ENCODE results near the gene TSPAN17. TPM values are rescaled to one million over a fixed set of nuclear protein-coding genes. Genes with fewer than 3 reads are reported as not detected.

Gene TSPAN17
- total and polyA plus RNA-seq, 9 donors: 7.5 to 28.5 (median 14.9) TPM

DNA sequence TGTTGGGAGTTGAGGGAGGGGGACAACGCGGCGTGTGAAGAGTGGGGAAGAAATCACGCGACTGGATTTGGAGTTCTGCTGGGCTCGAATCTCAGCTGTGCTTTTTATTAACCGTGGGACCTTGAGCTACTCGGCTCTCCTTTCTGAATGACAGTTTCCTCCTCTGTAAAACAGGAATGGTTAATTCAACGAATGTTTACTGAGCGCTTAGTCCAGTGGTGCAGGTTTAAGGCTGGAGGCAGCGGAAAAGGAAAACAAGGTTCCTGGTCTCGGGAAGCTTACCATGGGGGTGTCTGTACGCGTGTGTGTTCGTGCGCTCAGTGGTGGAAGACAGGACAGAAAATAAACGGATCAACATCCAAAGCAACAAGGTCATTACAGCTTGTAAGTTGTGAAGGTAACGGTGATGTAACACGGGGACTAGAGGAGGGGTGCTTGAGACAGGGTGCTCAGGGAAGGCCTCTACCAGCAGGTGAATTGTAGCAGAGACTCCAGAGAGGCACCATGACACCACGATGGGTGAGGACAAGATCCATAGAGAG, 16.5 kb upstream of the TSPAN17 start:
- no peak overlapping the region for H3K4me3 ChIP-seq
- H3K27ac ChIP-seq: no peak overlapping the region
- H3K9me3 ChIP-seq: no peaks in the 10 kb centered on the region
- TF ChIP-seq, protein P1, sequence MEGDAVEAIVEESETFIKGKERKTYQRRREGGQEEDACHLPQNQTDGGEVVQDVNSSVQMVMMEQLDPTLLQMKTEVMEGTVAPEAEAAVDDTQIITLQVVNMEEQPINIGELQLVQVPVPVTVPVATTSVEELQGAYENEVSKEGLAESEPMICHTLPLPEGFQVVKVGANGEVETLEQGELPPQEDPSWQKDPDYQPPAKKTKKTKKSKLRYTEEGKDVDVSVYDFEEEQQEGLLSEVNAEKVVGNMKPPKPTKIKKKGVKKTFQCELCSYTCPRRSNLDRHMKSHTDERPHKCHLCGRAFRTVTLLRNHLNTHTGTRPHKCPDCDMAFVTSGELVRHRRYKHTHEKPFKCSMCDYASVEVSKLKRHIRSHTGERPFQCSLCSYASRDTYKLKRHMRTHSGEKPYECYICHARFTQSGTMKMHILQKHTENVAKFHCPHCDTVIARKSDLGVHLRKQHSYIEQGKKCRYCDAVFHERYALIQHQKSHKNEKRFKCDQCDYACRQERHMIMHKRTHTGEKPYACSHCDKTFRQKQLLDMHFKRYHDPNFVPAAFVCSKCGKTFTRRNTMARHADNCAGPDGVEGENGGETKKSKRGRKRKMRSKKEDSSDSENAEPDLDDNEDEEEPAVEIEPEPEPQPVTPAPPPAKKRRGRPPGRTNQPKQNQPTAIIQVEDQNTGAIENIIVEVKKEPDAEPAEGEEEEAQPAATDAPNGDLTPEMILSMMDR (IDR thresholded peaks at IDR 0.05): no peak
- TF ChIP-seq POLR2A (IDR thresholded peaks at IDR 0.05) (no peak), EP300 (IDR thresholded peaks at IDR 0.05) (no peak)
- H3K36me3 ChIP-seq: no peaks in the 10 kb centered on the region
- WGBS, 3 donors: 4 to 6% (median 4%) methylated on average over 20 of the region's 20 CpGs
- no peak for DNase-seq
- H3K4me1 ChIP-seq (ENCODE audit: insufficient read depth): peaks cover 7% of the 10 kb centered on the region
- intact Hi-C loops (cut with DNase I): no loop called here
- no peaks in the 10 kb centered on the region for H3K27me3 ChIP-seq

DNA sequence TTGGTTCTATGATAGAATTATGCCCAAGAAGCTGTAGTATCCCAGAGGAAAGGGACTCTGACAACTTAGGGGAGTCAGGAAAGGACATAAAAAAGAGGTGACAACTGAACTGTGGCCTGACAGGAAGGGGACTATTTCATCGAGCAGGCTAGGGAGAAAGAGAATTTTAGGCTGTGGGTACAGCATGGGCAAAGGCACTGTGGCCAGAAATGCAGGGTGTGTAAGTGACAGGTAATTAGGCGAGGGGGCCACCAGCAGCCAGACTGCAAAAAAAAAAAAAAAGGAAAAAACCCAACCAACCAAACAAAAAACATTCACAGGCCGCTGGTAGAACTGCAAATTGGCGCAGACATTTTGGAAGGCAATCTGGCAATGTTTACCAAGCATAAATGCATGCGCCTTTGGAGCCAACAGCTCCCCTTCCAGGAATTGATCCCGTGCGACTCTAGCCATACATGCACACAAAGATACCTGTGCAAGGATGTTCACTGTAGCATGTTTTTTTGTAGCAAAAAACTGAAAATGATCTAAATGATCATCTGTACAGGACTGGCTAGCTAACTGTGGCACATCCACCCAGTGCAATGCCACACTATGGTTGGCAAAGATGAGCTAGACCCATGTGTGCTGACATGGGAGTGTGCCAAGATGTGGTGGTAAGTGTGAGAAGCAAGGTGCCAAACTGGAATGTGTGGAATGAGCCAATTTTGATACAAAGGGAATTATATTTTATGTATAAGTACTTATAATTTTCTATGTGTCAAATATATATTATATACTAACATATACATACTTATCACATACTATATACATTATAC, 15.7 kb upstream of the TSPAN17 start:
- Histone ChIP-seq H3K9me3 (no peaks in the 10 kb centered on the region), H3K27me3 (no peaks in the 10 kb centered on the region), H3K36me3 (no peaks in the 10 kb centered on the region), H3K27ac (no peak overlapping the region), H3K4me1 (ENCODE audit: insufficient read depth) (peaks cover 7% of the 10 kb centered on the region), H3K4me3 (no peak overlapping the region)
- TF ChIP-seq, protein P1 (IDR thresholded peaks at IDR 0.05): no peak
- TF ChIP-seq EP300 (IDR thresholded peaks at IDR 0.05) (no peak), POLR2A (IDR thresholded peaks at IDR 0.05) (no peak)
- intact Hi-C loops (cut with DNase I): no loop called here
- WGBS, 3 donors: 75 to 80% (median 77%) methylated on average over 7 of the region's 7 CpGs
- no peak for DNase-seq

DNA sequence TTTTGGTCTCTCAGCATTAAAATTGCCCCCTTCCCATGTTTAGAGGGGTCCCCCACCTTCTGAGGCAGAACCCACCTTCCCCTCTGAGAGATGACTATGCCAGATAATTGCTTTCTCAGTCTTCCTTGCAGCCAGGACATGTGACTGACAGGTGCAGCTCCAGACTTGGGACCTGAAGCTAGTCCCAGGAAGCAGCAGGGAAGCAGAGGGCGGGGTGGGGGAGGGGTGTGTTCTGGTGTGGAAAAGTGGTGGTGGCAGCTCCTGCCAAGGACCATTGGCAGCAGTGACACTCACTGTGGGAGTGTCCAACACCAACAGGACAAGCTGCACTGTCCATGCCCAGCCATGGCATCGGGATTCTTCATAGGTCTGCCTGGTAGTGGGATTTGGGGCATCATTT, 14.5 kb upstream of the TSPAN17 start:
- TF ChIP-seq POLR2A (IDR thresholded peaks at IDR 0.05): no peak
- TF ChIP-seq, protein P1 (IDR thresholded peaks at IDR 0.05): no peak
- no peak for TF ChIP-seq EP300 (IDR thresholded peaks at IDR 0.05)
- no peaks in the 10 kb centered on the region for H3K36me3 ChIP-seq
- H3K4me3 ChIP-seq: no peak overlapping the region
- WGBS, 3 donors: 70 to 79% (median 71%) methylated on average over 2 of the region's 2 CpGs
- no peaks in the 10 kb centered on the region for H3K27me3 ChIP-seq
- H3K9me3 ChIP-seq: no peaks in the 10 kb centered on the region
- DNase-seq: no peak
- peaks cover 7% of the 10 kb centered on the region for H3K4me1 ChIP-seq (ENCODE audit: insufficient read depth)
- H3K27ac ChIP-seq: no peak overlapping the region
- intact Hi-C loops (cut with DNase I): no loop called here

DNA sequence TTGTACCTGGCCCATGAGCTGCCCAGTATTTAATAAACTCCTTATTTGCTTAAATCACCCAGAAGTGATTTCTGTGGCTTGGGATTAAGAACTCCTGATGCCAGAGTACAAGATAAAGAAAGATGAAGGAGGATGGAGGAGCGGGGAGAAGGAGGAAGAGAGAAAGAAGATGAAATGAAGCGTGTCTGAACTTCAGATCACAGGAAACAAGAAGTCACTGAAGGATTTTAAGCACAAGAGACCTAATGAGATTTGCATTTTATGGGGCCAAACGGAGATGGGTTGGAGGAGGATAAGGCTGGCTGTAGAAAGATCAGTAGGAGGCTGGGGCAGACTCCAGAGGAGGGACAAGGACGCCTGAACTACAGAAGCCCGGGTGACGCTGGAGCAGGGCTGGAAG, 13.7 kb upstream of the TSPAN17 start:
- H3K36me3 ChIP-seq: no peaks in the 10 kb centered on the region
- H3K4me3 ChIP-seq: no peak overlapping the region
- H3K27ac ChIP-seq: no peak overlapping the region
- TF ChIP-seq POLR2A (IDR thresholded peaks at IDR 0.05) (no peak), EP300 (IDR thresholded peaks at IDR 0.05) (no peak)
- TF ChIP-seq, protein P1 (IDR thresholded peaks at IDR 0.05): no peak
- H3K27me3 ChIP-seq: no peaks in the 10 kb centered on the region
- H3K4me1 ChIP-seq (ENCODE audit: insufficient read depth): peaks cover 7% of the 10 kb centered on the region
- no peak for DNase-seq
- 7 to 11% (median 8%) methylated on average over 6 of the region's 6 CpGs for WGBS, 3 donors
- H3K9me3 ChIP-seq: no peaks in the 10 kb centered on the region
- intact Hi-C loops (cut with DNase I): no loop called here
